Stomach smooth muscle (tissue), 2 donors: ENCODE measurements around the gene AGBL1.

Experiments
- H3K27ac ChIP-seq: one replicate; pipeline ENCODE4 v1.7.0; 2013; ENCODE audit warnings: mild to moderate bottlenecking, low read length, inconsistent platforms
- H3K27me3 ChIP-seq, 2 donors: one replicate each; pipeline ENCODE4 v1.7.0; 2013; ENCODE audit warnings: low read length in 2 of 2; ENCODE audit not compliant: insufficient read depth in 2 of 2, control insufficient read depth in 1 of 2
- H3K36me3 ChIP-seq, 2 donors: one replicate each; pipeline ENCODE4 v1.7.0; 2013; ENCODE audit warnings: low read length in 2 of 2; ENCODE audit not compliant: control insufficient read depth in 2 of 2, insufficient read depth in 2 of 2
- H3K4me1 ChIP-seq: one replicate; pipeline ENCODE4 v1.7.0; 2013; ENCODE audit warnings: low read length; ENCODE audit not compliant: control insufficient read depth, insufficient read depth
- H3K4me3 ChIP-seq, 2 donors: one replicate each; pipeline ENCODE4 v1.7.0; 2013; ENCODE audit warnings: low read length in 2 of 2
- H3K9ac ChIP-seq, 2 donors: one replicate each; pipeline ENCODE4 v1.7.0; 2013; ENCODE audit warnings: low read length in 2 of 2, mild to moderate bottlenecking in 1 of 2
- H3K9me3 ChIP-seq, 2 donors: one replicate each; pipeline ENCODE4 v1.7.0; 2013; ENCODE audit warnings: low read length in 2 of 2; ENCODE audit not compliant: control insufficient read depth in 2 of 2
- donor health status: healthy.
- donor health status: Pancreatic carcinoma.

Gene AGBL1

GRCh38 chr15:86691091-86691663 lies 611.5 kb downstream of the AGBL1 start:
- H3K36me3 ChIP-seq = no peaks in the 10 kb centered on the region
- H3K27ac ChIP-seq = no peak overlapping the region
- no peaks in the 10 kb centered on the region for H3K27me3 ChIP-seq
- H3K4me3 ChIP-seq = no peak overlapping the region
- H3K9ac ChIP-seq = no peak overlapping the region
- H3K9me3 ChIP-seq = no peaks in the 10 kb centered on the region
- no peaks in the 10 kb centered on the region for H3K4me1 ChIP-seq

- Histone ChIP-seq H3K27me3 (no peaks in the 10 kb centered on the region), H3K27ac (no peak overlapping the region), H3K36me3 (no peaks in the 10 kb centered on the region), H3K9ac (no peak overlapping the region), H3K4me3 (no peak overlapping the region), H3K4me1 (no peaks in the 10 kb centered on the region), H3K9me3 (no peaks in the 10 kb centered on the region)
Measured at GRCh38 chr15:86700864-86701610, 621.4 kb downstream of the AGBL1 start.

GRCh38 chr15:86701611-86701963 lies 621.9 kb downstream of the AGBL1 start:
- Histone ChIP-seq H3K4me1 (no peaks in the 10 kb centered on the region), H3K9me3 (no peaks in the 10 kb centered on the region), H3K27ac (no peak overlapping the region), H3K4me3 (no peak overlapping the region), H3K27me3 (no peaks in the 10 kb centered on the region), H3K9ac (no peak overlapping the region), H3K36me3 (no peaks in the 10 kb centered on the region)

DNA sequence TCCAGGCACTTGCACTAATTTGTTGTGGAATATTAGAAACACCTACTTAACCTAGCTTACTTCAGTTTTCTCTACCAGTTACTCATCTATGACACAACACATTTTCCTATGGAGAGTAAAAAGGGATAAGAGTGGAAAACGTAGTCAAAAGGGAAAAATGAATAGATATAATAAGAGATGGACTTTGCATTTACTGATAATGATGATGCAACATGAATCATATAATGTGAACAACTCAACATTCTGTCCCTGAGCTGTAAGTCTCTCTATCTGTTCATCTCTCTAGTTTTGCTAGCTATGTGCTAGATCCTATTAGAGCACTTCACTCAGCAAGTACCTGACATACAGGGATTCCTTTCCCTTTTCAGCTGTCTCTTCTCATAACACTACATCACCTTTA lies 627.1 kb downstream of the AGBL1 start:
- no peaks in the 10 kb centered on the region for H3K36me3 ChIP-seq
- H3K4me3 ChIP-seq = no peak overlapping the region
- no peak overlapping the region for H3K27ac ChIP-seq
- no peaks in the 10 kb centered on the region for H3K4me1 ChIP-seq
- no peak overlapping the region for H3K9ac ChIP-seq
- no peaks in the 10 kb centered on the region for H3K27me3 ChIP-seq
- no peaks in the 10 kb centered on the region for H3K9me3 ChIP-seq

DNA sequence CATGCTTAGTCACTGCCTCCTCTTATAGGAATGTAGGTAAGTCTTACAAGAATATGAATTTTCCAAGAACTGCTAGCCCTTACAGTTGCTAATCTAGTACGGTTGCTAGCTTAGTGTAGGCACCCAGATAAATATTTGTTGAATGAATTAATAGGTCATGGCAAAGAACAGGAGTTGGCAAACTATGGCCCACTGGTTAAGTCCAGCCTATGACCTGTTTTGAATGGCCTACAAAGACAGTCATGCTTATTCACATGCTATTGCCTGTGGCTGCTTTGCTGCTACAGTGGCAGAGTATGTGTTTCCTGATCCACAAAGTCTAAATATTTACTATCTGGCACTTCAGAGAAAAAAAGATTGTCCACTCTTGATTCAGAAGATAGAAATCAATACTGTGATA lies 631.8 kb downstream of the AGBL1 start:
- no peaks in the 10 kb centered on the region for H3K36me3 ChIP-seq
- H3K4me3 ChIP-seq = no peak overlapping the region
- no peak overlapping the region for H3K27ac ChIP-seq
- no peaks in the 10 kb centered on the region for H3K9me3 ChIP-seq
- H3K9ac ChIP-seq = no peak overlapping the region
- peaks cover 4% of the 10 kb centered on the region for H3K4me1 ChIP-seq
- no peaks in the 10 kb centered on the region for H3K27me3 ChIP-seq

GRCh38 chr15:86714241-86714640 lies 634.6 kb downstream of the AGBL1 start:
- Histone ChIP-seq H3K27me3 (no peaks in the 10 kb centered on the region), H3K36me3 (no peaks in the 10 kb centered on the region), H3K9me3 (no peaks in the 10 kb centered on the region), H3K27ac (no peak overlapping the region), H3K4me3 (no peak overlapping the region), H3K4me1 (peaks cover 4% of the 10 kb centered on the region), H3K9ac (no peak overlapping the region)

DNA sequence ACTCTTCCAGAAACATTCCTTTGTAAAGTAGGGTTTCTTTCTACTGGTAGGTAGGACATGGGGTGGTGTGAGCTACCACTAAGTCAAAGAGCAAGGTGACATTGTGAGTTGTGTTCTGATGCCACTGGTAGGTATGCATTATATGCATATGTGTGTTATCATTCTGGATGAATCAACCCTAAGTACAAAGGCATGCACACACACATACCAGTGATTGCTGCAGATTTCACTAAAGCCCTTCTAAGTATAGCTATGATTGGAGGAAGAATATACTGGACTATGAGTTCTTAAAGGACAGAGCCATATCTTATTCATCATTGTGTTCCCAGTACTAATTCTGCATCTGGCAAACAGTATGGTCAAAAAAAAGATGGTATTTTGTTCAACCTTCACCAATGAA lies 646.0 kb downstream of the AGBL1 start:
- Histone ChIP-seq H3K36me3 (no peaks in the 10 kb centered on the region), H3K27me3 (no peaks in the 10 kb centered on the region), H3K9ac (no peak overlapping the region), H3K27ac (no peak overlapping the region), H3K9me3 (no peaks in the 10 kb centered on the region), H3K4me1 (no peaks in the 10 kb centered on the region), H3K4me3 (no peak overlapping the region)

GRCh38 chr15:86735247-86736040 lies 655.8 kb downstream of the AGBL1 start:
- no peaks in the 10 kb centered on the region for H3K9me3 ChIP-seq
- no peak overlapping the region for H3K27ac ChIP-seq
- H3K4me3 ChIP-seq = no peak overlapping the region
- no peak overlapping the region for H3K9ac ChIP-seq
- H3K27me3 ChIP-seq = no peaks in the 10 kb centered on the region
- no peaks in the 10 kb centered on the region for H3K4me1 ChIP-seq
- no peaks in the 10 kb centered on the region for H3K36me3 ChIP-seq

DNA sequence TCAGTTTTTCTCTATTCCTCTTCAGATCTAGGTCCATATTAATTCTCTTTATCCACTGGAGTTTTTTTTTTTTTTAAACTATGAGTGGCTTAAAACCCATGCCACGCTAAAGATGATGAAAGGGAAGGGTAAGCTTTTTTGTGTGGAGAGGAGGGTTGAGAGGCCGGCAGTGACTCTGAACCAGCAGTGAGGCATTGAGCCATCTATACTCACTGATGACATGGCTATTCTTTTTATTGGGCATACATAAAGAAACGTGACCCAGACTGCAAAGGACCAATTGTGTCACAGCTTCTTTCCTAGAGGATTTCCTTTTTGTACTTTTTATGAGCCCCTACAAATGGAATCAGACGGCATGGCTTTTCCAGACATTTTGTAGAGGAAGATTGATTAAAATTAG lies 662.2 kb downstream of the AGBL1 start:
- Histone ChIP-seq H3K4me3 (no peak overlapping the region), H3K36me3 (no peaks in the 10 kb centered on the region), H3K27ac (no peak overlapping the region), H3K27me3 (no peaks in the 10 kb centered on the region), H3K9me3 (no peaks in the 10 kb centered on the region), H3K4me1 (no peaks in the 10 kb centered on the region), H3K9ac (no peak overlapping the region)

DNA sequence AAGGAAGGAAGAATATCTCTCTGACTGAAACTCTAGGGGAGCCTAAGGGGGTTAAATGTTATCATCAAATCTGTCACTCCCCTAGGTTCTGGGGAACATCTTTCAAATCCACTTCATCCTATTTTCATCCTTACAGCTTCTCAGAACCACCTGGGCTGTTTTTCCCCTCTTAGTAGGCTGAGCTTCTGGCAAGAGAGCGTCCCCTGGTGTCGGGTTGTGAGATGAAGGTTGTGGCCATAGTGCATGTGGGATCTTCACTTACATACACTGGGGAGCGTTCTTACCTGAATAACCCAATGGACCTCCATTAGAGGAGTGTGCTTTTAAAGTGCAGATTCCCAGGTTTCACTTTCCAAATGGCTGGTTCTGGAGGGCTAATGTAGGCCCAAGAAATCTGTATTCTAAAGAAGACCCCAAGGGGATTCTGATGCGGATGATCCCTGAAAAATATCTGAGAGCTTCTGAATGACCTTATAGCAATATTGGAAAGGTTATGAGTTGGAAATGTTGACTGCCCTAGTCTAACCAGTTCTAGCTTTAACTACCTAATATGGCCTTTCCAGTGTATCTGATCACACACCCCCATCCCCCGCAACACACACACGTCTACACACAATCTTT lies 663.7 kb downstream of the AGBL1 start:
- Histone ChIP-seq H3K9me3 (no peaks in the 10 kb centered on the region), H3K36me3 (no peaks in the 10 kb centered on the region), H3K27me3 (no peaks in the 10 kb centered on the region), H3K4me1 (no peaks in the 10 kb centered on the region), H3K27ac (no peak overlapping the region), H3K4me3 (no peak overlapping the region), H3K9ac (no peak overlapping the region)
